ENCODE measurements around the gene MRPS35. TPM values are rescaled to one million over a fixed set of nuclear protein-coding genes. Genes with fewer than 3 reads are reported as not detected.

The MRPS35 gene
- total RNA-seq, 4 donors from 2014 or later = 27.5 to 50.7 (median 36.8) TPM

DNA sequence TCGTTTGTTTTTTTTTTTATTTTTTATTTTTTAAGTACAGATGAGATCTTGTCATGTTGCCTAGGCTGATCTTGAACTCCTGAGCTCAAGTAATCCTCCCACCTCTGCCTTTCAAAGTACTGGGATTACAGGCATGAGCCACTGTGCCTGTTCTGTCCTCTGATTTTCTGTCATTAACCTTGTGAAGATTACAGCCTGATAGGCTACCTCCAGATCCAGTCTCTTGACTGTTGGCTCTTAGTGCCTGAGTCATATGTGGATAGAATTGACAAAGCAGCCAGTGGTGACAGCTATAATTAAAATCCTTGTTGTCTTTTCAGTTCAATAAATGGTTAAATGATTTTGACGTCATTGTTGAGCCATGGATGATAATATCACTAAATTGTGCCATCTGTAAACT is 35.6 kb upstream of the MRPS35 start:
- TF ChIP-seq, protein P1, sequence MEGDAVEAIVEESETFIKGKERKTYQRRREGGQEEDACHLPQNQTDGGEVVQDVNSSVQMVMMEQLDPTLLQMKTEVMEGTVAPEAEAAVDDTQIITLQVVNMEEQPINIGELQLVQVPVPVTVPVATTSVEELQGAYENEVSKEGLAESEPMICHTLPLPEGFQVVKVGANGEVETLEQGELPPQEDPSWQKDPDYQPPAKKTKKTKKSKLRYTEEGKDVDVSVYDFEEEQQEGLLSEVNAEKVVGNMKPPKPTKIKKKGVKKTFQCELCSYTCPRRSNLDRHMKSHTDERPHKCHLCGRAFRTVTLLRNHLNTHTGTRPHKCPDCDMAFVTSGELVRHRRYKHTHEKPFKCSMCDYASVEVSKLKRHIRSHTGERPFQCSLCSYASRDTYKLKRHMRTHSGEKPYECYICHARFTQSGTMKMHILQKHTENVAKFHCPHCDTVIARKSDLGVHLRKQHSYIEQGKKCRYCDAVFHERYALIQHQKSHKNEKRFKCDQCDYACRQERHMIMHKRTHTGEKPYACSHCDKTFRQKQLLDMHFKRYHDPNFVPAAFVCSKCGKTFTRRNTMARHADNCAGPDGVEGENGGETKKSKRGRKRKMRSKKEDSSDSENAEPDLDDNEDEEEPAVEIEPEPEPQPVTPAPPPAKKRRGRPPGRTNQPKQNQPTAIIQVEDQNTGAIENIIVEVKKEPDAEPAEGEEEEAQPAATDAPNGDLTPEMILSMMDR (IDR thresholded peaks at IDR 0.05; ENCODE audit: low read depth) = no peak

DNA sequence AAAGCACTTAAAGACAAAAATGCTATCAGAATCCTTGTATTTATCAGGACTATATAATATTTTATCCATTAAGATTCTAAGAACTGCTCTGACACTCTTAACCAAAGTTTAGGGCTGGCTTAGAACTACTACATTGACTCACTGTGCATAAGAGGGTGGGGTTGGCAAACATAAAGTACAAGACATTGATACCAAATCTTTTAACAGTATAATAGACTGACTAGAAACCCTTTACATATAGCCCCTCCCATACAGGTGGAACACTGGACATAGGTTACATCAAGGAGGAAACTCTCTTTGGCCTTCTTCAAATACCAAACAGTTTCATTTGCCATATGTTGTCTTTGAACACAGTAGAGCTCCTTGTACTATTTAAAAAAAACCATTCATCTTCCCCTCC is 30.0 kb upstream of the MRPS35 start:
- TF ChIP-seq, protein P1 (IDR thresholded peaks at IDR 0.05; ENCODE audit: low read depth) = no peak

DNA sequence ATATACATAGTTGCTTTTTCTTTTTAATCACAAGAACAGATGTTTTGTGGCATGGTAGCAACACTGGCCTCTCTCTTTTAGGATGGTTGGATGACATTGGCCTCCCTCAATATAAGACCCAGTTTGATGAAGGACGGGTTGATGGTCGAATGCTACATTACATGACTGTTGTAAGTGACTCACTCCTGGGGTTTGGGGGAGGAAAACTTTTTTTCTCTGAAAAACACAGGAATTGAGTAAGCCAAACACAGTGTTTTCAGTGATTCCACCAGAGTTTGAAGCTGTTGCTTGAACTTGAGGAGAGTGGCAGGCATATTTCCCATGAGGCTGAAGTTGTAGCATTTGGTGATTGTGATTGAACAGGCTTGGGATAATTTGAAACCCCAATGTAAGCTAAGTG is 28.1 kb upstream of the MRPS35 start:
- TF ChIP-seq, protein P1 (IDR thresholded peaks at IDR 0.05; ENCODE audit: low read depth) = no peak

DNA sequence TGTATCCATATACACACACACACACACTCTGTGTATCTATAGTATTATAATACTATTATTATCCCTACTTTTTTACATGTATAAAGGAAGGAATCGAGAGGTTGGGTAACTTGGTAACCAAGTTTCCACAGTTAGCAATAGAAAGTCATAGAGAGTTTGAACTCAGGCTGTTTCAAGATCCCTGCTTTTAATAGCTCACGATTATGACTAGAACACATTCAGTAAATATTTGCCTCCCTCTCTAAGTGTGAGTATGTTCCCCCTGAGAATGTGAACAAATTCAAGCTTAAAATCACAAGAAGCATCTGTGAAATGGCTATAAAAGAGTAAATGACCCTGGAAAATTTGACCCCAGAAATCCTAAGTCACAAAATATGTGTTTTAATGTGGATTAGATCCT is 25.4 kb upstream of the MRPS35 start:
- TF ChIP-seq, protein P1 (IDR thresholded peaks at IDR 0.05; ENCODE audit: low read depth) = no peak

DNA sequence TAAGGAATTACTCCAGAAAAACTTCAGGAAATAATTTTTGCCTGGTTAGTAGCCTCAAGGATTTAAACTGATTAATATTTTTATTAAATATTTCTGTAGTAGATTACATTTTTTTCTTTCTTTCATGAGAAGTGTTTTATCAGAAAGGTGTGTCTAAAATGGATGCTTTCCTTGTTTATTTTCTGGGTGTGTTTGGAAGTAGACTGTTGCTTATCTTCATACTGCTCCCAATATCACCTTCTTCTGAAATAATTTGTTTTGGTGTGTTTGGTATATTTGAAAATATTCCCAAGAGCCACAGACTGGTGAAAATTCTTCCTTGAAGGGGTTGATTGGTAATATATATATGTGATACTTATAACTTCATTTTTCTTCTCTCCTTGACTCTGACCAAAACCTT is 24.5 kb upstream of the MRPS35 start:
- TF ChIP-seq, protein P1 (IDR thresholded peaks at IDR 0.05; ENCODE audit: low read depth) = no peak

DNA sequence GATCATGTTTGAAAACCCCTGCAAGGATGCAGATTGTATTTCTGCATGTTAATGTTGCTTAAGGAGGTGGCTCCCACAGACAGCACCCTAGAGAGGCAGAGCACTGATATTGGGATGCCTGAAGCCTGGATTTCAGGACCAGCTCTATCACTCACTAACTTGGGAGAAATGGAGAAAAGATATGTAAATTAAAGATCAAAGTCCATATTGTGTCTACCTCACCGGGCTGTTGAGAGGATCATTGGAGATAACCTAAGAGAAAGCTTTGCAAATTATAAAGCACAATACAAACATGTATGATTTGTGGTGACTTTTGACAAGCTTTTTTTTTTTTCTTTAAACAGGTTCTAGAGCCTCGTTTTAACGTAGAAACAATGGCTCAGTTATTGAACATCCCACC is 22.0 kb upstream of the MRPS35 start:
- TF ChIP-seq, protein P1 (IDR thresholded peaks at IDR 0.05; ENCODE audit: low read depth) = no peak

DNA sequence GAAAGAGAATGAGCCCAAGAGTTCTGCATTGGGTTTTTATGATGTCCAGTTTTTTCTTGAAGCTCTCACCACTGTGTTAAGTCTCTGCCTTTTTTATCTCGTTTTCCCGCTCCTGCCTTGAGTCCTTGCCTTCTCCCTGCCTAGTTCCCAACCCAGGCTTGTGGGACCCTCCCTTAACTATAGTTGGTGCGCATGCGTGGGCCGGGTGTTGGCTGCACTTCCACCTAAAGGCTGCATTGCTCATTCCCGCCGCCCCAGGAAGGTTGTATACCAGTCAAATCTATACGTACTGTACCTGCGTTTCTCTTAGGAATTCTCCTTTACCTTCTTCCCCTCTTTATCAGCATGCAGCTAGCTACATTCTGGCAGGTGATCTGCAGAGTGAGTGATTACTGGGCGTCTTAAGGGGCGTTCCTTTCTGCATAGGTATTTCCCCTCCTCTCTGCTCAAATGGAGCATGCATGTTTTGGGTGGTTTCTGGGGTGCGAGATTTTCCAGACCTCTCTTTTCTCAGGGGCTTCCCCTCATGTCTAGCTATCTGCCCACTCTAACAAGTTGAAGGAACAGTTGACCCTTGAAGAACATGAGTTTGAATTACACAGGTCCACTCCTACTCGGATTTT is 21.0 kb upstream of the MRPS35 start:
- TF ChIP-seq, protein P1 (IDR thresholded peaks at IDR 0.05; ENCODE audit: low read depth) = no peak
